Mucosa of rectum (tissue), 2 donors: ENCODE measurements around the gene SH3RF3.
"Not testable (repeated sequence)": the region's sequence is repeated elsewhere in the genome, so short reads cannot be mapped to it uniquely, and the experiment has no call there.

Source experiments
- H3K27ac ChIP-seq, 2 donors: one replicate each; pipeline ENCODE4 v1.7.0; 2013; ENCODE audit warnings: inconsistent platforms in 2 of 2, low read depth in 2 of 2, low read length in 2 of 2
- H3K27me3 ChIP-seq, 2 donors: one replicate each; pipeline ENCODE4 v1.7.0; 2013; ENCODE audit warnings: low read length in 2 of 2; ENCODE audit not compliant: control insufficient read depth in 2 of 2, insufficient read depth in 2 of 2
- H3K36me3 ChIP-seq, 2 donors: one replicate each; pipeline ENCODE4 v1.7.0; 2013; ENCODE audit warnings: low read length in 2 of 2; ENCODE audit not compliant: control insufficient read depth in 2 of 2, insufficient read depth in 2 of 2
- H3K4me1 ChIP-seq, 2 donors: one replicate each; pipeline ENCODE4 v1.7.0; 2013; ENCODE audit warnings: low read length in 2 of 2, mild to moderate bottlenecking in 1 of 2; ENCODE audit not compliant: control insufficient read depth in 2 of 2, insufficient read depth in 2 of 2
- H3K4me3 ChIP-seq, 2 donors: one replicate each; pipeline ENCODE4 v1.7.0; 2013; ENCODE audit warnings: low read length in 2 of 2
- H3K9ac ChIP-seq, 2 donors: one replicate each; pipeline ENCODE4 v1.7.0; 2013; ENCODE audit warnings: low read length in 2 of 2, low read depth in 1 of 2, mild to moderate bottlenecking in 1 of 2
- H3K9me3 ChIP-seq, 2 donors: one replicate each; pipeline ENCODE4 v1.7.0; 2013; ENCODE audit warnings: low read length in 2 of 2; ENCODE audit not compliant: control insufficient read depth in 2 of 2
- donor health status: healthy.
- donor health status: Normal muscosa, but diverticular disease.

SH3RF3 gene

GRCh38 chr2:109154226-109154625 is 25.2 kb downstream of the SH3RF3 start:
- H3K9ac ChIP-seq = no peak overlapping the region
- H3K4me1 ChIP-seq = no peaks in the 10 kb centered on the region
- no peak overlapping the region for H3K4me3 ChIP-seq
- no peak overlapping the region for H3K27ac ChIP-seq
- H3K9me3 ChIP-seq = no peaks in the 10 kb centered on the region
- H3K36me3 ChIP-seq = no peaks in the 10 kb centered on the region
- H3K27me3 ChIP-seq = no peaks in the 10 kb centered on the region

- no peak overlapping the region for H3K4me3 ChIP-seq
- H3K9me3 ChIP-seq = no peaks in the 10 kb centered on the region
- H3K27ac ChIP-seq = no peak overlapping the region
- H3K36me3 ChIP-seq = no peaks in the 10 kb centered on the region
- H3K9ac ChIP-seq = no peak overlapping the region
- no peaks in the 10 kb centered on the region for H3K4me1 ChIP-seq
- H3K27me3 ChIP-seq = no peaks in the 10 kb centered on the region
Measured at GRCh38 chr2:109155553-109156451, 26.8 kb downstream of the SH3RF3 start.

- H3K9ac ChIP-seq = no peak overlapping the region
- no peaks in the 10 kb centered on the region for H3K36me3 ChIP-seq
- no peaks in the 10 kb centered on the region for H3K4me1 ChIP-seq
- no peak overlapping the region for H3K4me3 ChIP-seq
- no peak overlapping the region for H3K27ac ChIP-seq
- no peaks in the 10 kb centered on the region for H3K9me3 ChIP-seq
- H3K27me3 ChIP-seq = no peaks in the 10 kb centered on the region
Measured at GRCh38 chr2:109157563-109158105, 28.6 kb downstream of the SH3RF3 start.

GRCh38 chr2:109158237-109158636 is 29.2 kb downstream of the SH3RF3 start:
- Histone ChIP-seq H3K27ac (no peak overlapping the region), H3K9me3 (no peaks in the 10 kb centered on the region), H3K36me3 (no peaks in the 10 kb centered on the region), H3K9ac (no peak overlapping the region), H3K27me3 (no peaks in the 10 kb centered on the region), H3K4me1 (no peaks in the 10 kb centered on the region), H3K4me3 (no peak overlapping the region)

- Histone ChIP-seq H3K9me3 (no peaks in the 10 kb centered on the region), H3K27me3 (no peaks in the 10 kb centered on the region), H3K4me3 (no peak overlapping the region), H3K36me3 (no peaks in the 10 kb centered on the region), H3K9ac (no peak overlapping the region), H3K4me1 (no peaks in the 10 kb centered on the region), H3K27ac (no peak overlapping the region)
Measured at GRCh38 chr2:109159096-109159495, 30.1 kb downstream of the SH3RF3 start.

GRCh38 chr2:109160714-109161440 is 31.9 kb downstream of the SH3RF3 start:
- Histone ChIP-seq H3K9ac (no peak overlapping the region), H3K27ac (no peak overlapping the region), H3K4me1 (no peaks in the 10 kb centered on the region), H3K4me3 (no peak overlapping the region), H3K27me3 (no peaks in the 10 kb centered on the region), H3K9me3 (no peaks in the 10 kb centered on the region), H3K36me3 (no peaks in the 10 kb centered on the region)

- not testable (repeated sequence) for H3K36me3 ChIP-seq, H3K4me3 ChIP-seq, H3K9me3 ChIP-seq, H3K9ac ChIP-seq, H3K4me1 ChIP-seq, H3K27me3 ChIP-seq, H3K27ac ChIP-seq
Measured at GRCh38 chr2:109162367-109162766, 33.4 kb downstream of the SH3RF3 start.

GRCh38 chr2:109162999-109163398 is 34.0 kb downstream of the SH3RF3 start:
- no peaks in the 10 kb centered on the region for H3K27me3 ChIP-seq
- H3K36me3 ChIP-seq = no peaks in the 10 kb centered on the region
- H3K9ac ChIP-seq = no peak overlapping the region
- no peak overlapping the region for H3K4me3 ChIP-seq
- no peaks in the 10 kb centered on the region for H3K9me3 ChIP-seq
- H3K4me1 ChIP-seq = no peaks in the 10 kb centered on the region
- no peak overlapping the region for H3K27ac ChIP-seq

GRCh38 chr2:109164311-109164710 is 35.3 kb downstream of the SH3RF3 start:
- Histone ChIP-seq H3K4me1 (no peaks in the 10 kb centered on the region), H3K27me3 (no peaks in the 10 kb centered on the region), H3K4me3 (no peak overlapping the region), H3K27ac (peak overlapping the region; percentile 20 to 32), H3K9me3 (no peaks in the 10 kb centered on the region), H3K9ac (no peak overlapping the region), H3K36me3 (no peaks in the 10 kb centered on the region)

- Histone ChIP-seq H3K4me1 (no peaks in the 10 kb centered on the region), H3K27me3 (no peaks in the 10 kb centered on the region), H3K9ac (no peak overlapping the region), H3K27ac (peak overlapping the region; percentile 20 to 32), H3K9me3 (no peaks in the 10 kb centered on the region), H3K36me3 (no peaks in the 10 kb centered on the region), H3K4me3 (no peak overlapping the region)
Measured at GRCh38 chr2:109164739-109165221, 35.8 kb downstream of the SH3RF3 start.
